HK-2 (cell line): ENCODE results near the gene ARID5B.
"Not testable (repeated sequence)": the region's sequence is repeated elsewhere in the genome, so short reads cannot be mapped to it uniquely, and the experiment has no call there.

Source experiments
- DNase-seq: peaks from one replicate; pipeline ENCODE4 v3.0.0-alpha.2; 2018; ENCODE audit not compliant: unreplicated experiment

ARID5B gene

DNA sequence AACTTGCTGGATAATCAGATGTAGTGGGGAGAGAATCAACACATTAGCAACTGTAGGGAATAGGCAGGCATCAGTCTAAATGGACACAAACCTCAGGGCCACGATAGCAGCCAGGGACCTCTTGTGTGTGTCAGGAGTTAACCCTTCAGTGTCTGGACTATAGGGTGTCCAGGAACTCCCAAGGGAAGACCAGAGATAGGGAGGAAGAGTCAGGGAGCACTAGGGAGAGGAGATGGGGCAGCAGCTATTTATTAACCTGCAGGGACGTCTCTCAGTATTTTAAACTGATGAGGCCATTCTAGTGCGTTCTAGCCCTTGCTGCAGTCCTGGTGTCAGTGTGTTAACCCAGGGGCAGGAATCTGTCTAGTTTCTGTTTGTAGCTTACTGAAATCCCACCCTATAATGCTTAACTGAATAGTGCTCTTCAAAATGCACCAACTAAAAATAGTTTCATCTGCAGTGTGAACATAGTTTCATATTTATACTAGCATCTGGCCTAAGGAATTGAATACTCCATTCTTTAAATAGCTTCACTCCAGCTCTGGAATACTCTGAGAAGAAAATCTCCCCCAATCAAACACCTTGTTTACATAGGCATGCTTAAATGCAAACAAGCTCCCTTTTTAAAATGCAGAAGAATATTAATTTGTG, 62.7 kb downstream of the ARID5B start:
- no peak for DNase-seq

DNA sequence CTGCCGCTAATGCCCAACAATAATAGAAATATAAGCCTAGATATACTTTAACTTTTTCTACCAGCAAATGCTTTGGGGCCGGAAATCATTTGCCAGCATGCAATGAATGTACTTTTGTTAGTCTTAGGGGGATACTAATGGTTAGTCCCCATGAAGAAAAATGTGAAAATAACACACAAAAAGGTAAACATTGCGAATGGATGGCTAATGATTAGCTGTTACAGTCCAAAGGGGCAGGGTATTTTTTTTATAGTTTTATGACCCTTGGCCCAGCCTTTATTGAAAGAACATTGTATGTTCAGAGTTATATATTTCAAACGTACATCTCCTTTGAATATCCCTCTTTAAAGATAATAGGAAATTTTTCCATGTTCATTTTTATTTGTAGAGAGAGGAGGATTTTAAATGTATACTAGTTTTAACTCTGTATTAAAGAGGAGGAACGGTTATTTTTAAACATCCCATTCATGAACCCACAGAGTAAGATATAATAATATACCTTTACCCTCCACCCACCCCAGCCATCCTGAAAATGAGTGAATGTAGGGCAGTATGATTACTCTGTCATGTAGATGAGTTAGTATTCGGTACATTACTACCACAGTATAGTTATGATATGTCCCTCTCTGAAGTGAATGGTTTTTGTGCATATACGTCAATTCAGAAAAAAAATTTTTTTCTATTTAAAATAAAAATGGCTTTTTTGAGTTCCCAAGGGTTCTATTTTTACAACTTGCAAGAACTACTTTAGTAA, 63.6 kb downstream of the ARID5B start:
- DNase-seq: no peak

DNA sequence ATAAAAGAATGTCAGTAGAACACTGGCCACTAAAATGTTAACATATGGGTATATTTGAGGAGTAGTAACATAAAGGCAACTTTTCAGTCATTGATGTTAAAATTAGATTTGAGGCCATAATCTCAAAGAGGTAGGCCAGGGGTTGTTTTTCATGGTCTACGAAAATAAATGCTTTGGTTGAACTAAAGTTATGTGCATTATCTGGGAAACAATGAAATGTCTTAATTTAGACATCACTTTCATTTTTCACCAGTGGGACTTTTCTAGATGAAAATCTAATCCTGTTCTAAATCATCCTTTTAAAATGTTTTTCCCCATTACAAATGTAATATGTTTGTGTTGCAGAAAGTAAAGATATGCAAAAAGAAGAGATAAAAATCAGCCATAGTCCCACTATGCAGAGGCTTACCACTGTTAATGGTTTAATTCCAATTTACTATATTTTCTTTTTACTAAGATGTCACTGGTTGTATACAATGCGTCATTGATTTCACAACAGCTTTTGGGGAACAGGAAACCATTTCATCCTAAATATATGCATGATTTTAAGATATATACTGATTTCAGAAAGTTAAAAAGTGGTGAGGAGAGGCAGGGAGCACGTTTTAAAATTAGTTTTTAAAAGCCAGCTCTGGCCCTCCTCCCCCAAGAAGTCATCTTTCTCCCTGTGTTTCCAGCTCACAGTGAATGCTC, 64.3 kb downstream of the ARID5B start:
- DNase-seq: no peak

DNA sequence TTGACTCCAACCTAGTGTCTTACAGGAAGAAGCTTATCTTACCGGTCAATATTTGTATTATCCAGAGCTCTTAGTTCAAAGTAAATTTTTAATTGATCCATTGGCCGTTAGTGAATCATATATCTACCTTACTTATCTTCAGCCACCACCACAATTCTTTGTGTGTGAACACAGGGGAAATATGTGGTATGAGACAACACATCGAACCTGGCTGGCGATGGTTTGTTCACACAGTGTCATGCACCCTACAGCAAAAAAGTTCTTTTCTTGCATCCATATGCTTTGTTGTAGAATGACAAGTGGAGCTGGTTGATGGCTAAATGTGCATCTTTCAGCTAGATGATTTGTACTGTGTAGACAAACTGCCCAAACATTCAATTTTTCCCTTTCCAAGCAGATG, 65.8 kb downstream of the ARID5B start:
- no peak for DNase-seq

DNA sequence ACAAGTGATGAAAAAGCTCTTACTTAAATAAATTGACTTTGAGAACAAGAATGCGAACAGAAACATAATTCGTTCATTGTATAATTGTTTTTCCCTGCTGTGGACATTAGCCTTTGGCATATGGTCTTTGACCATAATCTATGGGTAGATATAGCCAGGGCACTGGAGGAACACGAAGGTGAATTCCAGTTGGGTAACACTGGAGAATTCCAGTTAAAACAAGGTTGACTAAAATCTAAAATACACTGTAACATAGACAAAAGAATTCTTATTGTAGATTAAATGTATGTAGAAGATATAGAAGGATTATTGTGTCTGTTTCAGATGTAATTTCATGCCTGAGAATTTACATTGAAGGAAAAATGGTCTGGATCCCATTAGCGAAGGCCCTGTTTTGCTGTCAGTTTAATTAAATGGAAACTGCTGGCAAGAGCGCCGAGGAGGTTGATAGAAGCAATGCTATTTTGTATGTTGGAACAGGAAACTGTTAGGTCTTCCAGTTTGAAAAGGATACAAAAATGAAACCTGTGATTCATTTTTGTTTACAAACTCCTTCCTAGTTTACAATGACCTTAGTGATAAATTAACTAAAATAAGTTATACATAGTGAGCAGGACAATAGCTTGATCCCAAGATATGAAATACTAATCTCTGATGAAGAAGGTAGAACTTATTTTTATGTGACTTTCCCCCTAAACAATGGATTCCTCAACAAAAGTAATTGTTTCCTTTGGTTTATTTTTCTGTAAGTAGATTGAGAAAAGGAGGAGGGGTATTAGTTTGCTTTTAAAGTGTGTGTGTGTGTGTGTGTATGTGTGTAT, 68.9 kb downstream of the ARID5B start:
- no peak for DNase-seq

DNA sequence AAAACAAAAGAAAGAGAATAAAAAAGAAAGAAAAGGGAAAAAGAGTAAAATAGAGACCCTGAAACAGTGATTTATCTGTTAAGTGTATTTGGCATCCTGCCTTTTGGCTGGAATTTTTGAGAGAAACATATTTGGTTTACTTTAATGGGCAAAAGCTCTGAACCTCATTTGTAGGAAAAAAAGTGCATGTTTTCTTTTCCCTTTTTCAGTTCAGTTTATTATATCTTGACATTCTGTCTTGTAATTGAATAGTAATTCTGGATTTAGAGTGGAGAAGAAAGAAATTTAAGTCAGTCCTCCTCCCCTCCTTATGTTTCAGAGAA, 69.5 kb downstream of the ARID5B start:
- DNase-seq: no peak

DNA sequence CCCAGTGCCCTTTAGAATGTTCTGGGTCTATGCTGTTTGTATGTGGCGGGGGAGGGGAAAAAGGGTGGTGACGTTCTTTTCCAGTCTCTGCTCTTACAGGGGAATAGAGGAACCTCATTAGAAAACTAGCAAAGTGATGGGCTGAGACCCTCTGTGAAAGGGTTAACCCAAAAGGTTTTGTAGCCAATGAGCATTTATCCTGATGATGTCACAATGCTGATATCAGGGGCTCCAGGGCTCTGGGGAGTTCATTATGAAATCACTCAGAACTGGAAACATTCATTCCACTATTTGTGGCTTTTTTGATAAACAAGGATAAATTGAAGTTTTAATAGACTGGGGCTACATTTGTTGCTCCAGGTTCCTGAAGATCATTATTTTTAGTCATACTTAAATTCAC, 71.7 kb downstream of the ARID5B start:
- DNase-seq: no peak

DNA sequence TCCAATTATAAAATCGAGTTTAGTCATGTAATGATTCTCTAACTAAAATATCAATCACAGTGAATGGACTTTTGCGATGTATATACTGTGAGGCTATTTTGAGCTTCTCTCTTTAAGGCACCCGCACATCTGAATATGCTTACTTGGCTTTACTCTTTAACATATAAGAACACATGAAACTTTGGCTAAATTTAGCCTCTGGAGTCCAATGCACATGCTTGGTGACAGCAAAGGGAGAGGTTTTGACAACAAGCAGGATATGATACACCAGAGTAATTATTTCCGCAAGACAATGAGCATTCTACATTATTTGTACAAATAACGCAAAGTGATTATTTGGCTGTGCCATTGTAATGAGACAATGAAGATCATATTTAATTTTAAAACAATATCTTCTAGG, 72.4 kb downstream of the ARID5B start:
- no peak for DNase-seq

DNA sequence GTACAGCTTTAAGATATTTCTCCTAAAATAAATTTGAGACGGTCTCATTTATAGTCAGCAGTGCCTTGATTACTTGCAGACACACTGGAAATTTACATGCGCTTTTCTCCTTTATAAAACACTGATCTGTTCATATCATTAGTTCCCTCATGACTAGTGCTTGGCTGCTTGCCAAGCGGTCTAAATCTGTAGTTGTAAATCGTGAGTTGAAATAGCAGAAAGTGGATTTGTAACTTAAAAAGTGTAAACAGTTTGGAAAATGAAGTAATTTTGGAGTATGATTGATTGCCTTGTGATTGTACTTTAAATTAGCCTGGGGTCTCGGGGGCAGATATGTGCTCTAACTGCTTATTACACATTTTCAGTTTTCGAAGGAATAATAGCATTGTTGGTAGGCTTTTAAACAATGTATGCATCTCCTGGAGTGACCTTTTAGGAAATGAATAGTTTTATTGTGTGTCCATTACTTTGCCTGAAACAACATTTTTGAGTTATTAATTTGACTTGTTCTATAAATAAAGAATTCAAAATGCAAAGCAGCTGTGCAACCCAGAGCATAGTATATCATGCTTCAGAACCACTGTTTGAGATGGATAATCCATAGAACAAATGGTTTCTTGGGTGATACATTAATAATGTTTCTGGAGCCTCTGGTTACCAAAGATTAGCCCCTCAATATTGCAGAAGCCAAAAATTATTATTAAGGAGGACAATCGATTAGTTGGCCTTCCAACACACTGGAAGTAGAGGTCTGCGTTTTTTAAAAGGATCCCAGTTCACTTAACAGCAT, 73.3 kb downstream of the ARID5B start:
- DNase-seq: no peak

DNA sequence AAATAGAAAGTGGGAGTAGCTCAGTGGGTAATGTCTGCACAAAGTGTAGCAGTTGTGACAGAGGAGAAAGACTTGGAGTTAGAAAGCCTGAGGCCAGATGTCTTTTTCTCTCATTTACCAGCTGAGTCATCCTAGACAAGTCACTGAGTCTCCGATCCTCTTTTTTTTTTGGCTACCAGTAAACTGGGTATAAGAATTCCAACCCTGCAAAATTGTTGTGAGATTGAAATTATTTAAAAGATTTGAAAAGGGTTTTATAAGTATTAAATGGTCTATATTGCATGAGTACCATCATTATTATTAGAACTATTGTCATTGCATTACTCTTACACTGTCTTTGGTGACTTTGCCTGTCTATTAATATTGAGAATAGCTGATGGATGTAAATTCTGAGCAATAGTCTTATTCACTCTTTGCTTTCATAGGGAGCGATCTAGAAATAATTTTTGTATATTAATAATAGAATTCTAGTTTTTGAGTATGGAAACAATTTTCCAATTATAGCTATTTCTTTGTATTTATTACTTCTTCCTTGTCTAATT, 74.0 kb downstream of the ARID5B start:
- DNase-seq: no peak

DNA sequence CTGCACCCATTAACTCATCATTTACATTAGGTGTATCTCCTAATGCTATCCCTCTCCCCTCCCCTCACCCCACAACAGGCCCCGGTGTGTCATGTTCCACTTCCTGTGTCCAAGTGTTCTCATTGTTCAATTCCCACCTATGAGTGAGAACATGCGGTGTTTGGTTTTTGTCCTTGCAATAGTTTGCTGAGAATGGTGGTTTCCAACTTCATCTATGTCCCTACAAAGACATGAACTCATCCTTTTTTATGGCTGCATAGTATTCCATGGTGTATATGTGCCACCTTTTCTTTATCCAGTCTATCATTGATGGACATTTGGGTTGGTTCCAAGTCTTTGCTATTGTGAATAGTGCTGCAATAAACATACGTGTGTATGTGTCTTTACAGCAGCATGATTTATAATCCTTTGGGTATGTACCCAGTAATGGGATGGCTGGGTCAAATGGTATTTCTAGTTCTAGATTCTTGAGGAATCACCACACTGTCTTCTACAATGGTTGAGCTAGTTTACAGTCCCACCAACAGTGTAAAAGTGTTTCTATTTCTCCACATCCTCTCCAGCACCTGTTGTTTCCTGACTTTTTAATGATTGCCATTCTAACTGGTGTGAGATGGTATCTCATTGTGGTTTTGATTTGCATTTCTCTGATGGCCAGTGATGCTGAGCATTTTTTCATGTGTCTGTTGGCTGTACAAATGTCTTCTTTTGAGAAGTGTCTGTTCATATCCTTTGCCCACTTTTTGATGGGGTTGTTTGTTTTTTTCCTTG, 75.6 kb downstream of the ARID5B start:
- not testable (repeated sequence) for DNase-seq

DNA sequence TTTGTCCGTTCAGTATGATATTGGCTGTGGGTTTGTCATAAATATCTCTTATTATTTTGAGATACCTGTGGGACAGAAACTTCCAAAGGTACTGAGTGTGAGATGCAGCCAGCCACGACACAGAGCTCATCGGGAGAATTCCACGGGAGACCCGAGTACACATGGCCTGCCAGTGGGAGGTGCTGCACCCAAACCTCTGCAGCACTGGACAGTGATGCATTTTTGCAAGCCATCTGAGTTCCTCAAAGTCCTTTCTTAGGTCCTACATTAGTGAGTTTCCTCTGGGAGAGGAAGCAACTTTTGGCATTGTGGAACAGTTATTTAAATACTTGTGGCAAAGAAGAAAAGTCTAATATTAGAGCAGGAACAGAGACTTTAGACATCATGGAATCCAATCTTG, 77.5 kb downstream of the ARID5B start:
- DNase-seq: no peak

DNA sequence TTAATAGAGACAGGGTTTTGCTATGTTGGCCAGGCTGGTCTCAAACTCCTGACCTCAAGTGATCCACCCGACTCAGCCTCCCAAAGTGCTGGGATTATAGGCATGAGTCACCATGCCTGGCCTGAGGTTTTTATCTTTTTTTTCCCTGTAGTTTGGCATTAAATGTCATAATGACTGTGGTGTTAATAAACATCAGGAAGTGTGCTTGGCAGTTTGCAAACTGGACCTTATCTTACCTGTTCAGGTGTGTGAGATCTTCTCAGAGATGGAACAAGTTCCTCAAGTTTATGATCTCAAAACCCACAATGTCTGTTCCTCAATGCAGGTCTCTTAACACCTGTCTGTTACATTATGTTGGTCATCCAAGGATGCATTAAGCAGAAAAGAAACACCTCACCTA, 80.0 kb downstream of the ARID5B start:
- DNase-seq: no peak

DNA sequence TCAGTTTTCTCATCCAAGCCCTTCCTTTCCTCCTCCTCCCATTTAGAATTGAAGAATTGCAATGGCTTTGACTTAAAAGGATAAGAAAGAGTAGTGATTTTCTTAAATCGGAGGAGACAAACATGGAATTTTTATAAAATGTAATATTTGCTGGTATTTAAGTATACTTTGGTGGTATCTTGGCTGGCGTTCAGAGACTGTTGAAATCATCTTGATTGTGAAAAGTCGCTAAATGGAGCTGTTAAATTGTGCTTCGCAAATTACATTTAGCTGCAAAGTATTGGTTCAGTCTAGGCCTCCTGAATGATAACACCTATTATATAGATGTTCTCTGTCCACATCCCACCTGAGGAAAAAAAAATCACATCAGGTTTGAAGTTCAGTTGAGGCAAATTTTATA, 81.8 kb downstream of the ARID5B start:
- DNase-seq: no peak

DNA sequence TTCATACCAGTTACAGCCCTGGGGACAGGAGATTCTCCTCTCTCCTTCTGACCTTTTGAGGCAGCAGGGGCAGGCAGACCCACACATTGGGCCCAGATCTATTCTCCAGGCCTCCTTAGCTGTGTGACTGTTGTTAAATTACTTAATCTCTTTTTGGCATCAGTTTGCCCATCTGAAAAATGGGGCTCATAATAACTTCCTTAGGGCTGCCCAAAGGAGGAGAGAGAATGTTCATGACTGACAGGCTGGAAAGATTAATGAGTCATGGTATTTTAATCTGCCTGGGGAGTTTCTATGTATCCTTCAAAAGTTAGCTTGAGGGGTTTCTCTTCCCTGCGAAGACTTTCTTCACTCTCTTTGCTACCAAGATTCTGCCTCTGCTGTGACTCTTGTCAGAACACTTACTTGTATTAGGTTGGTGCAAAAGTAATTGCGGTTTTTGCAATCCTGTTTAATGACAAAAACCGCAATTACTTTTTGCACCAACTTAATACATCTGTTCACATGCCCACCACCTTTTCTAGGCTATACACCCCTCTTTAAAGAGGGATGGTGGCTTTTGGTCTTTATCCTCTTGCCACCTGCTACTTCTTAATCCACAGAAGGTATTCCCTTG, 83.4 kb downstream of the ARID5B start:
- no peak for DNase-seq

DNA sequence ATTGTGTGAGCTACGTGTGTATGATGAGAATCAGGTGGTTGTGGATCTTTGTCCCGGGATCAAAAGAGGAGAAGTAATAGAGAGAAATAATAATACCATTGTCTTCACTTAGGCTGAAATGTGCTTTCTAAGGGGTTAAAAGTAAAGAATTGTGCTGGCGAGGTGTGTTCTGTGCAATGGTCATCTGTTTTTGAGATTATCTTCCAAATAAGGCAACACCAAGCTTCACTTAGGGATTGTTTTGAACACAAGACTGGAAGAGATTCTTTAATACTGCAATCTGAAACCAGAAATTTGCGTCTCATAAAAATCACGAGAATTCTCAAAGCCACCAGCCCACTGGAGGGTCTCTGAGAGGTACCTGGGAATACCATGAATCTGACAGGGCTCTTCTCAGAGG, 84.2 kb downstream of the ARID5B start:
- DNase-seq: no peak

DNA sequence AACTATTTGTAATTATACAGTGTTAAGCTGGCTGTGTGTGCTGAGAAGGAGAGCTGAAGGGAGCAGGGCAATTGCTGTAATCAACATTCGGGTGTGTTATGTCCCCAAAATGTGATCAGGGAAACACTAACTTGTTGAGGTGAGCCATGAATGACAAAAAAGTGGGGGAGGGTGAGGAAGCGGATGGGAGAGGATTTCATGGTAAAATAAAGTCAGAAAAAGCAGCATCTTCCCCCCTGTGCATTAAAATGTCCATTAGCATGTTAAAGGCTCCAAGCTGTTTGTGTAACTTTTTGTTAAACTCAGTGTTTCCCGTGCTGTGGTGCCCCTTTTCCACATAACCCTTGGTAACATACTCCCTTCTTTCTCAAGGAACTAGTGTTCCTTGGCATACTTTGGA, 84.9 kb downstream of the ARID5B start:
- DNase-seq: no peak

DNA sequence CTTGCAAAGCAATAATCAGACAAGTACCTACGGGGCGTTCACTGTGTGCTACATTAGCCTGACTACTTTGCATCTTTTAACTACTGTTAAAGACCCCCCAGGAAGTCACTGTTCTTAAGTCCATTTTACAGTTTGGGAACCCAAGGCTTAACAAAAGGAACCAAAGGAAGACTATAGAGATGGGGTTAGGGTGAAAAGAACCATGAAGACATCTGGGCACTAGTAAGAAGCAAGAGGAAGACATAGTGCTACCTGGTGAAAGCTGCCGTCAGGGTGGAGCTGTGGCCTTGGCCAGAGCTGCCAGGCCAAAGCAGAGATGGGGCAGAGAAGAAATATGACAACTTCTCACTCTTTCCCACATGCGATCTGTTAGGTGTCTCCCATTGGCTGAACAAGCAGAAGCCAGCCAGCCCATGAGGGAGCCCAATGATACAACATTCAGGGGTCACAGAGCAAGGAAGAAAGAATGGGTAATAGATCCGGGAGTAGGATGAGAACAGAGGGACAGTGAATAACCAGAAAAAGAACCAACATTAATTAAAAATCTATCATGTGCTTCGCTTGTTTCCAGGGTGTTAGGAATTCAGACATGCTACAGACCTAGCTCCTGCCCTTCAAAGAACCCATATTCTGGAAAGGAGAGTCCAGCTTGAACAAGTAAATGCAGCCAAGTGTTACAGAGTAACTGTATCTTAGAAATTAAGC, 85.4 kb downstream of the ARID5B start:
- DNase-seq: no peak

DNA sequence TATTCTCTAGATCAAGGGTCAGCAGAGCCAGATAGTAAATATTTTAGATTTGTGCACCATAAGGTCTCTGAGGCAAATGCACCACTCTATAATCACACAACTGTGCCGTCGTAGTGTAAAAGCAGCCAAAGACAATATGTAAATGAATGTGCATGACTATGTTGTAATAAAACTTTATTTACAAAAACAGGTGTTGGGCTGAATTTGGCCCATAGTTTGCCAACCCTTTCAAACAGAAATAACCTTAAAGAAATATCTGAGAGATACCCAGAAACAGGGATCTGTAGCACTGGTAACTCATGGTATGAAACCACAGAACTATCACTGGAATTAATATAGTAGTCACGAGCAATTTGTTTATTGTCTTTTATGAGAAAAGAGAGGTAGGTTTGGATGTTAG, 86.0 kb downstream of the ARID5B start:
- no peak for DNase-seq
